Small intestine (tissue), 7 donors: ENCODE data around the gene CCM2. TPM values are rescaled to one million over a fixed set of nuclear protein-coding genes. Genes with fewer than 3 reads are reported as not detected.

Source experiments
- DNase-seq, 2 donors: peaks; one replicate each; pipeline versions ENCODE4 v3.0.0 to v3.0.0-alpha.2; 2013
- FAIRE-seq: peaks from 2 replicates; lab custom pipeline; 2012; peaks lifted over from hg19 to GRCh38; lab: Jason Lieb, UNC
- H3K27ac ChIP-seq, 3 donors: one replicate each; pipeline ENCODE4 v1.5.1; 2013; ENCODE audit warnings: low read length in 2 of 3, mild to moderate bottlenecking in 2 of 3, control low read depth in 1 of 3, inconsistent platforms in 1 of 3, low read depth in 1 of 3, moderate library complexity in 1 of 3
- H3K27me3 ChIP-seq, 3 donors: one replicate each; pipeline ENCODE4 v1.6.1; 2013; ENCODE audit warnings: low read length in 3 of 3, inconsistent platforms in 1 of 3; ENCODE audit not compliant: control insufficient read depth in 3 of 3, insufficient read depth in 3 of 3
- H3K36me3 ChIP-seq, 3 donors: one replicate each; pipeline ENCODE4 v1.6.1; 2013; ENCODE audit warnings: low read length in 3 of 3, inconsistent platforms in 1 of 3, low read depth in 1 of 3, mild to moderate bottlenecking in 1 of 3, moderate library complexity in 1 of 3; ENCODE audit not compliant: control insufficient read depth in 3 of 3, insufficient read depth in 2 of 3
- H3K4me1 ChIP-seq, 3 donors: one replicate each; pipeline ENCODE4 v1.6.1; 2013; ENCODE audit warnings: low read length in 2 of 3, inconsistent platforms in 1 of 3, low read depth in 1 of 3, mild to moderate bottlenecking in 1 of 3, moderate library complexity in 1 of 3; ENCODE audit not compliant: control insufficient read depth in 3 of 3, insufficient read depth in 2 of 3
- H3K4me3 ChIP-seq, 3 donors: one replicate each; pipeline ENCODE4 v1.5.1; 2013; ENCODE audit warnings: low read length in 3 of 3, control low read depth in 1 of 3, inconsistent platforms in 1 of 3, low read depth in 1 of 3, mild to moderate bottlenecking in 1 of 3, moderate library complexity in 1 of 3
- H3K9me3 ChIP-seq, 2 donors: one replicate each; pipeline ENCODE4 v1.6.1; 2013; ENCODE audit warnings: low read depth in 1 of 2, low read length in 1 of 2; ENCODE audit not compliant: control insufficient read depth in 2 of 2, insufficient read depth in 1 of 2
- WGBS, 3 donors: extraction: QIAGEN DNeasy Blood & Tissue Kit; methylation state at CpG; one replicate each; pipeline ENCODE4 v1.1.7; 2013; 5-methylcytosine and 5-hydroxymethylcytosine counted together
- polyA plus RNA-seq, 4 donors: library from polyadenylated mRNA; stranded (reverse) in 3 of 4; unstranded in 1 of 4; fragments of 200-250 nt in 3 of 4; fragments of 120-200 nt in 1 of 4; gene quantifications; one replicate each; pipeline versions ENCODE4 v1.2.1 to v1.2.3, GENCODE V29; 2013
- donor health status: healthy with polysubstance abuse.
- donor health status: control.
- donor health status: control.
- donor health status: Bipolar disorder and iron deficiency.
- donor health status: healthy.

Gene CCM2
- polyA plus RNA-seq, 4 donors = 17.8 to 32.3 (median 24.7) TPM

DNA sequence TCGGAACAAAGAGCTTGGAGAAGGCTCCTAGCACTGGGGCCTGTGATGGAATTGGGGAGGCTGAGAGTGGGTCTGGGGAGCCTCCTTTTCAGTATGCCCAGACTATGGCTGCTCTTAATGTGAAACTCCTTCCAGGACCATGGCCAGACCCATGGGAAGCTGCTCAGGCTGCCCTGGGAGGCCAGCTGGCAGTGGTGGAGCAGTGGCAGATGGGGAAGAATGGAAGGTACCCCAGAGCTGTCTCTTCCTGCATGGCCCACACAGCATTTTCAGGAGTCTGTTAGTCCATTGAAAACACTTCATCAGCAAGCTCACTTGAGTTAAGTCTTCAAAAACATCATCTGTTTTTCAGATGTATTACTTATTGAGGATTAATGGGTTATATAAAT lies 70.2 kb downstream of the CCM2 start:
- H3K4me3 ChIP-seq = no peak overlapping the region
- peaks cover 20 to 89% (median 25%) of the 10 kb centered on the region in 3 donors for H3K36me3 ChIP-seq
- no peaks in the 10 kb centered on the region for H3K27me3 ChIP-seq
- H3K4me1 ChIP-seq = no peaks in the 10 kb centered on the region
- WGBS, 3 donors = 91 to 94% (median 92%) methylated on average over 1 of the region's 1 CpG
- no peaks in the 10 kb centered on the region for H3K9me3 ChIP-seq
- FAIRE-seq (no peak), DNase-seq (no peak)
- H3K27ac ChIP-seq = no peak overlapping the region

DNA sequence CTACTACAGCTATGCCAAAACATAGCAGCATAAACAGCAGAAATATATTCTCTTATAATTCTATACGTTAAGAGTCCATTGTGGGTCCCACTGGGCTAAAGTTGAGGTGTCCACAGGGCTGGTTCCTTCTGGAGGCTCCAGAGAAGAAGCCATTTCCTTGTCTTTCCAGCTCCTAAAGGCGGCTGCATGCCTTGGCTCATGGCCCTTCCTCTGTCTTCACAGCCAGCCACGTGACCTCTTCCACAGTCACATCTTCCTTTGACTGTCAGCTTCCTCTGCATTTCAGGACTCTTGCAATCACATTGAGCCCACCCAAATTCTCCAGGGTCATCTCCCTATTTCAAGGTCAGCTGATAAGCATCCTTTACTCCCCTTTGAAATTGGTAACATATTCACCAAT lies 71.5 kb downstream of the CCM2 start:
- H3K9me3 ChIP-seq = no peaks in the 10 kb centered on the region
- H3K27me3 ChIP-seq = no peaks in the 10 kb centered on the region
- H3K27ac ChIP-seq = no peak overlapping the region
- no peak overlapping the region for H3K4me3 ChIP-seq
- H3K36me3 ChIP-seq = peaks cover 22 to 92% (median 25%) of the 10 kb centered on the region in 3 donors
- WGBS, 3 donors = 85 to 98% (median 87%) methylated on average over 3 of the region's 3 CpGs
- DNase-seq (no peak), FAIRE-seq (no peak)
- H3K4me1 ChIP-seq = no peaks in the 10 kb centered on the region

DNA sequence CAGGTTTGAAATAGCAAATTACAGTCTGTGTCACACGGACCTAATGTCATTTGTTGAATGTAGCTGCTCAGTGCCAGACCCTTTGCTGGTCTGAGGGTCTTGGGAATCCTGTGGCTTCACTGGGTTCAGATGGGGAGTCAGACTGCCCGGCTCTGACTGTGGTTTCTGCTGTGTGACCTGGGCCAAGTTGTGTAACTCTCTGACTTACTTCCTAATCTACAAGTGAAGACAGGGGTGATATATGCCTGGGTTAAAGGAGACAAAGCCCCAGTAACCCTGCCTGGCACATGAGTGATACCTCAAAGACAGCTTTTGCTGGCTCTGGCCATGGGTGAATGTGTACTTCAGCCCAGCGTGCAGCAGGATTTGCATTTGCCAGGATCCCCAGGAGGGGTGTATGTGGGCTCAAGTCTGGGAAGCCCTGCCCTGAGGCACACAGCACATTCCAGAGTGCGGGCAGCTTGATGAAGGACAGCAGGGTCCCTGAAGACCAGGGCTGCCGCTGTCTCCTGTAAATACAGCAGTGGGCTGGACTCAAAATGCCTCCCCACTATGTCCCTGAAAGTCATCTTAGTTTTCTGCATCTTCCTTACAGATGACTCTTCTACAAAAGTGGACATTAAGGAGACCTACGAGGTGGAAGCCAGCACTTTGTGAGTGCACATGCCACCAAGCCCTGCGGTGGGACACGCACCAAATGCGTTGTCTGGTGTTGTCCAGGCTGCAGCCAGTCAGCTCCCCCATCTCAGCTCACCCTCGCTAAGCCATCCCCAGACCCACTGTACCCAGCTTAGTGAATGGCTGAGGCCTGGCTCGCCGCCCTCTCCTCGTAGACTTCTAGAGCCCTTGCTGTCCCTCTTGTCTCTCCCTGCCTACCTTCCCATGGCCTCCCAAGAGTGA lies 72.4 kb downstream of the CCM2 start:
- no peak overlapping the region for H3K27ac ChIP-seq
- FAIRE-seq (no peak), DNase-seq (no peak)
- WGBS, 3 donors = 91 to 93% (median 91%) methylated on average over 13 of the region's 13 CpGs
- no peaks in the 10 kb centered on the region for H3K4me1 ChIP-seq
- no peaks in the 10 kb centered on the region for H3K9me3 ChIP-seq
- H3K27me3 ChIP-seq = no peaks in the 10 kb centered on the region
- H3K4me3 ChIP-seq = no peak overlapping the region
- peaks cover 22 to 93% (median 25%) of the 10 kb centered on the region in 3 donors for H3K36me3 ChIP-seq

DNA sequence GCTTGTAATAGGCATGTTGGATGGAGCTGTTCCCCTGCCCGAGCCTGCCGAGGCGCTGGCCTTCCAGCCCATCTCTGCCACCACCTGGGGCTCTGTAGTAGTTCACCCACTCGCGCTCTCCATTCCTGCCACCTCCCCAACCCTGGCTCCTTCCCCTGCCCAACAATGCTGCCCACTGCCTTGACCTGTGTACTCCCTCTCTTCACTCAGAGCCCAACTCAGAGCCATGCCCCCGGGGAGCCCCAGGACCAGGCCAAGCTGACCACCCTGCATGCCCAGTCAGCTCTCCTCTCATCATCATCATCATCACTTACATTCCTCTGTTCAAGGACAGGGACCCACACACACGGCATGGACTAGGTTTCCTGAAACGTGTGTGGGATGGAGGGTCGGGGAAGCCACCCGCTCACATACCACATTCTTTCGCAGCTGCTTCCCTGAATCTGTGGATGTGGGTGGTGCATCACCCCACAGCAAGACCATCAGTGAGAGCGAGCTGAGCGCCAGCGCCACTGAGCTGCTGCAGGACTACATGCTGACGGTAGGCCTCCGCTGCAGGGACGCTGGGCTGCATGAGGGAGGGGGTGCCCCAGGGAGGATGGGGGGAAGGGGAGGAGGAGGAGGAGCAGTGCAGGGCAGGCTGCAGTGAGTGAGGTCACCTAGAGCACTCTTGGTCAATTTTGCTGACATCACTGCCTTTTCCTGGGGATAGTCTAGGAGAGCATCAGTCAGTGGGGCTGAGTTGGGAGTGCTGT lies 73.2 kb downstream of the CCM2 start:
- Histone ChIP-seq H3K9me3 (no peaks in the 10 kb centered on the region), H3K4me3 (no peak overlapping the region), H3K27ac (no peak overlapping the region), H3K4me1 (no peaks in the 10 kb centered on the region), H3K27me3 (no peaks in the 10 kb centered on the region), H3K36me3 (peaks cover 18 to 90% (median 25%) of the 10 kb centered on the region in 3 donors)
- 85 to 95% (median 90%) methylated on average over 17 of the region's 17 CpGs for WGBS, 3 donors
- DNase-seq (no peak), FAIRE-seq (no peak)

DNA sequence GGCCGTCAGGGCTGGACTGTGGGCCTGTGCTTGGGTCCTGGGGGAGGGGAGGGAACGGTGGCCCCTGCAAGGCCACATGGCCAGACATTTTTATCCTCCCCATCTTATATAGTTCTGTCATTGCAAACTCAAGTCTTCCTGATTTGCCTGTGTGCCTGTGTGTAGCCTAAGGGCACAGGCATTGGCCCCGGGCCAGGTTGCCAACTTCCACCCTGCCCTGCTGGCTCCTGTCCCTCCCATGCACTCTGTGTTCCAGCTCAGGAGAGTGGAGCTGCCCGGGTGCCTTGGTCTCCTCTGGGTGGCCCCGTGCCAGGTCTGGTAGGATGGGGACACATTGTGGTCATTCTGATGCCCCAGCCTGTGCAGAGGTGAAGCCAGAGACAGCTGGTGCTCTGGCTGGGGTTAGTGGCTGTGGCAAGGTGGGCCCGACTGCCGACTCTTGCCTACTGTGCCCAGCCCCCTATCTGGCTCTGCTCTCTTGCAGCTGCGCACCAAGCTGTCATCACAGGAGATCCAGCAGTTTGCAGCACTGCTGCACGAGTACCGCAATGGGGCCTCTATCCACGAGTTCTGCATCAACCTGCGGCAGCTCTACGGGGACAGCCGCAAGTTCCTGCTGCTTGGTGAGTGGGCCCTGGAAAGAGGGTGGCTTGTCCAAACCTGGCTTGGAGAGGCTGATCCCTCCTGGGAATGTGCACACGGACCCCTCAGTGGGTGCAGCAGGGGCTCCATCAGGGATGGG lies 74.0 kb downstream of the CCM2 start:
- DNase-seq (no peak), FAIRE-seq (no peak)
- Histone ChIP-seq H3K36me3 (peaks cover 16 to 82% (median 22%) of the 10 kb centered on the region in 3 donors), H3K4me3 (no peak overlapping the region), H3K4me1 (no peaks in the 10 kb centered on the region), H3K27me3 (no peaks in the 10 kb centered on the region), H3K27ac (no peak overlapping the region), H3K9me3 (no peaks in the 10 kb centered on the region)
- 87 to 92% (median 92%) methylated on average over 15 of the region's 15 CpGs for WGBS, 3 donors

DNA sequence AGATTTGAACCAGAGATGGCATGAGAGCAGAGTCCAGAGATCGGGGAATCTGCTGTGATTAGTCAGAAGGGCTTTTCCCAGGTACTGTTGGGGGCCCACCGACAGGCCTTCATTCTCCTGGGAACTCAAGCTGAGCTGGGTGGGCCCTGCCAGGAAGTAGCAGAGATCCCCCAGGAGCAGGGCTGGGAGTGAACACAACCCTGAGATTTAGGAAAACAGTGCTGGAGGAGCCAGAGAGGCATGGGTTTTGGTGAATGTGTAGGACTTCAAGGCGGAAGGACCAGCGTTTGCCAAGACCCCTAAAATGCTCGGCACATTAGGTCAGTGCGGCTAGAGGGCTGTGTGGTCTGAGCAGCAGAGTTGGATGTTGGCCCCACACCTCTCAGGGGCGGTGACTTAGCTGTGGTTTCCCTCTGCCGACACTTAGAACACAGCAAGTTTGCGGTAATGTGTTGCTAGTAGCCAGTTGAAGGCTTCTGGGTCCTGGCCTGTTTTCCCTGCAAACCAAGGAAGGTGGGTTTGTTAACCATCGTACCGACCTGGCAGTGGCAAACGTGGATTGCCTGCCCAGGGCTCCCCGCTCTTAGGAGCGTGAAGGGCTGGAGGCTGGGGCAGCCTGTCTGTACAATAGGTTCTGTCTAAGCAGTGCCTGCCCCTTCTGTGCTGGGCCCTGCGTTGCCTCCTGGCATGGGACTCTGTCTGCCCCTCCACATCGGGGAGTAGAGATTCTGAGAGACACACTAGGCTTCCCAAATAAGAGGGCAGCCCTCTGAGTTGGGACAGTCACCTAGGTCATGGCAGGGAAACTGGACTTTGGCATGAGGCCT lies 74.7 kb downstream of the CCM2 start:
- Histone ChIP-seq H3K9me3 (no peaks in the 10 kb centered on the region), H3K27me3 (no peaks in the 10 kb centered on the region), H3K4me1 (no peaks in the 10 kb centered on the region), H3K27ac (no peak overlapping the region), H3K4me3 (no peak overlapping the region), H3K36me3 (peaks cover 16 to 74% (median 18%) of the 10 kb centered on the region in 3 donors)
- WGBS, 3 donors = 88 to 92% (median 89%) methylated on average over 16 of the region's 16 CpGs
- DNase-seq (no peak), FAIRE-seq (no peak)

DNA sequence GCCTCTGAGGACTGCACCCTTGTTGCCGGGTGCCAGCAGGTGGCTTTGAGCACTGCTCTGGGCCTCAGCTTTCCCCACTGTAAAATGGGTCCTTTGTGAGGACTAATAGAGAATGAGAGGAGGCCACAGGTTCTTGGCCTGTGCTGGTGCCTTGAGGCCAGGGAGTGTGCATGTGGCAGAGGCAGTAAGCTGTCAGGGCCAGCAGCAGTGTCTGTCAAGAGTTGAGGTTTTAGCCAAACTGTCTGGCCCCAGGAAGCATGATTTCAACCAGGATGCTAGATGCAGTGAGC lies 75.3 kb downstream of the CCM2 start:
- WGBS, 3 donors = 74 to 84% (median 78%) methylated on average over 1 of the region's 1 CpG
- H3K4me1 ChIP-seq = no peaks in the 10 kb centered on the region
- FAIRE-seq = no peak

More for the DNA sequence above, 75.3 kb downstream of the CCM2 start:
- Histone ChIP-seq H3K27me3 (no peaks in the 10 kb centered on the region), H3K4me3 (no peak overlapping the region), H3K9me3 (no peaks in the 10 kb centered on the region), H3K27ac (no peak overlapping the region), H3K36me3 (peaks cover 13 to 71% (median 14%) of the 10 kb centered on the region in 3 donors)
- DNase-seq = no peak
